Measurements from ENCODE around the gene STRADB.
"Not testable (repeated sequence)": the region's sequence is repeated elsewhere in the genome, so short reads cannot be mapped to it uniquely, and the experiment has no call there.

STRADB gene

GRCh38 chr2:201433394-201433995 lies 18.0 kb upstream of the STRADB start:
- no peaks in the 10 kb centered on the region for H3K27me3 Mint-ChIP-seq
- H3K36me3 Mint-ChIP-seq (ENCODE audit: insufficient read depth), result no peaks in the 10 kb centered on the region
- H3K27ac Mint-ChIP-seq, result peak overlapping the region; percentile 70 to 83
- ATAC-seq (replicated peaks), result no peak
- H3K9me3 Mint-ChIP-seq, result peaks cover 0 to 2% of the 10 kb centered on the region in 2 donors
- H3K4me3 Mint-ChIP-seq, result peak overlapping the region; percentile 29 to 54
- peaks cover 26 to 43% of the 10 kb centered on the region in 2 donors for H3K4me1 Mint-ChIP-seq (ENCODE audit: low read depth in 2 of 2)
- no peak for DNase-seq

GRCh38 chr2:201436141-201436540 lies 15.4 kb upstream of the STRADB start:
- no peaks in the 10 kb centered on the region for H3K9me3 Mint-ChIP-seq
- peaks cover 28 to 51% of the 10 kb centered on the region in 2 donors for H3K4me1 Mint-ChIP-seq (ENCODE audit: low read depth in 2 of 2)
- no peak overlapping the region for H3K4me3 Mint-ChIP-seq
- H3K27ac Mint-ChIP-seq, result no peak overlapping the region
- no peaks in the 10 kb centered on the region for H3K27me3 Mint-ChIP-seq
- ATAC-seq (replicated peaks) (no peak), DNase-seq (no peak)
- H3K36me3 Mint-ChIP-seq (ENCODE audit: insufficient read depth), result no peaks in the 10 kb centered on the region

- H3K27ac Mint-ChIP-seq; H3K9me3 Mint-ChIP-seq; DNase-seq; H3K4me3 Mint-ChIP-seq; H3K36me3 Mint-ChIP-seq (ENCODE audit: insufficient read depth); ATAC-seq (replicated peaks); H3K27me3 Mint-ChIP-seq: not testable (repeated sequence)
- H3K4me1 Mint-ChIP-seq (ENCODE audit: low read depth in 2 of 2), result peaks cover 10 to 33% of the 10 kb centered on the region in 2 donors
Observed at GRCh38 chr2:201439336-201439922, 12.1 kb upstream of the STRADB start.

- H3K36me3 Mint-ChIP-seq (ENCODE audit: insufficient read depth), result no peaks in the 10 kb centered on the region
- H3K27me3 Mint-ChIP-seq, result no peaks in the 10 kb centered on the region
- no peak for ATAC-seq (replicated peaks)
- no peak for DNase-seq
- no peaks in the 10 kb centered on the region for H3K9me3 Mint-ChIP-seq
- H3K4me1 Mint-ChIP-seq (ENCODE audit: low read depth in 2 of 2), result peaks cover 9 to 33% of the 10 kb centered on the region in 2 donors
- H3K27ac Mint-ChIP-seq, result peak overlapping the region in 1 of 2 donors; percentile 68
- no peak overlapping the region for H3K4me3 Mint-ChIP-seq
Observed at GRCh38 chr2:201440182-201440581, 11.4 kb upstream of the STRADB start.

GRCh38 chr2:201441409-201441808 lies 10.1 kb upstream of the STRADB start:
- Mint-ChIP-seq H3K4me3 (no peak overlapping the region), H3K9me3 (no peaks in the 10 kb centered on the region), H3K27me3 (no peaks in the 10 kb centered on the region), H3K27ac (no peak overlapping the region), H3K36me3 (ENCODE audit: insufficient read depth) (no peaks in the 10 kb centered on the region), H3K4me1 (ENCODE audit: low read depth in 2 of 2) (peaks cover 12 to 43% of the 10 kb centered on the region in 2 donors)
- DNase-seq (no peak), ATAC-seq (replicated peaks) (no peak)

- no peak for DNase-seq
Observed at GRCh38 chr2:201444746-201445465, 6.6 kb upstream of the STRADB start.

GRCh38 chr2:201447086-201447485 lies 4.5 kb upstream of the STRADB start:
- DNase-seq, result no peak
- peaks cover 28 to 41% of the 10 kb centered on the region in 2 donors for H3K4me1 Mint-ChIP-seq (ENCODE audit: low read depth in 2 of 2)
- no peak for ATAC-seq (replicated peaks)
- H3K36me3 Mint-ChIP-seq (ENCODE audit: insufficient read depth), result peaks cover 8% of the 10 kb centered on the region
- H3K27me3 Mint-ChIP-seq, result no peaks in the 10 kb centered on the region
- H3K4me3 Mint-ChIP-seq, result peak overlapping the region; percentile 11 to 40
- peak overlapping the region in 1 of 2 donors; percentile 77 for H3K27ac Mint-ChIP-seq
- no peaks in the 10 kb centered on the region for H3K9me3 Mint-ChIP-seq

More at GRCh38 chr2:201444746-201445465, 6.6 kb upstream of the STRADB start:
- Mint-ChIP-seq H3K4me1 (ENCODE audit: low read depth in 2 of 2) (peaks cover 24 to 40% of the 10 kb centered on the region in 2 donors), H3K27ac (no peak overlapping the region), H3K36me3 (ENCODE audit: insufficient read depth) (peaks cover 3% of the 10 kb centered on the region), H3K27me3 (no peaks in the 10 kb centered on the region), H3K9me3 (no peaks in the 10 kb centered on the region), H3K4me3 (no peak overlapping the region)
- no peak for ATAC-seq (replicated peaks)

- Mint-ChIP-seq H3K36me3 (ENCODE audit: insufficient read depth) (peaks cover 8% of the 10 kb centered on the region), H3K9me3 (no peaks in the 10 kb centered on the region)
Observed at GRCh38 chr2:201448061-201448460, 3.5 kb upstream of the STRADB start.

GRCh38 chr2:201448701-201449100 lies 2.8 kb upstream of the STRADB start:
- peak overlapping the region; percentile 5 to 11 for H3K4me3 Mint-ChIP-seq
- H3K4me1 Mint-ChIP-seq (ENCODE audit: low read depth in 2 of 2), result peaks cover 31 to 48% of the 10 kb centered on the region in 2 donors
- H3K36me3 Mint-ChIP-seq (ENCODE audit: insufficient read depth), result peaks cover 8% of the 10 kb centered on the region
- DNase-seq (no peak), ATAC-seq (replicated peaks) (no peak)
- H3K9me3 Mint-ChIP-seq, result no peaks in the 10 kb centered on the region
- no peaks in the 10 kb centered on the region for H3K27me3 Mint-ChIP-seq
- H3K27ac Mint-ChIP-seq, result peak overlapping the region in 1 of 2 donors; percentile 77

More at GRCh38 chr2:201448061-201448460, 3.5 kb upstream of the STRADB start:
- Mint-ChIP-seq H3K27ac (peak overlapping the region; percentile 49 to 77), H3K4me1 (ENCODE audit: low read depth in 2 of 2) (peaks cover 31 to 48% of the 10 kb centered on the region in 2 donors), H3K27me3 (no peaks in the 10 kb centered on the region), H3K4me3 (no peak overlapping the region)
- no peak for DNase-seq
- no peak for ATAC-seq (replicated peaks)

GRCh38 chr2:201450954-201451291 lies 617 bp upstream of the STRADB start:
- peak overlapping the region; percentile 97 to 99 for H3K4me3 Mint-ChIP-seq
- peak overlapping the region; percentile 95 to 96 for H3K27ac Mint-ChIP-seq
- no peaks in the 10 kb centered on the region for H3K9me3 Mint-ChIP-seq
- DNase-seq, result no peak
- peaks cover 31 to 46% of the 10 kb centered on the region in 2 donors for H3K4me1 Mint-ChIP-seq (ENCODE audit: low read depth in 2 of 2)
- ATAC-seq (replicated peaks), result peak; percentile 20
- peaks cover 8% of the 10 kb centered on the region for H3K36me3 Mint-ChIP-seq (ENCODE audit: insufficient read depth)
- H3K27me3 Mint-ChIP-seq, result no peaks in the 10 kb centered on the region

GRCh38 chr2:201452058-201452921 lies 750 bp downstream of the STRADB start:
- peak overlapping the region; percentile 97 to 99 for H3K4me3 Mint-ChIP-seq
- H3K4me1 Mint-ChIP-seq (ENCODE audit: low read depth in 2 of 2), result peaks cover 21 to 33% of the 10 kb centered on the region in 2 donors
- no peaks in the 10 kb centered on the region for H3K9me3 Mint-ChIP-seq
- ATAC-seq (replicated peaks) (peak; percentile 13), DNase-seq (no peak)
- H3K27me3 Mint-ChIP-seq, result no peaks in the 10 kb centered on the region
- peaks cover 8% of the 10 kb centered on the region for H3K36me3 Mint-ChIP-seq (ENCODE audit: insufficient read depth)
- peak overlapping the region in 1 of 2 donors; percentile 68 for H3K27ac Mint-ChIP-seq

- peaks cover 13 to 25% of the 10 kb centered on the region in 2 donors for H3K4me1 Mint-ChIP-seq (ENCODE audit: low read depth in 2 of 2)
- ATAC-seq (replicated peaks) (no peak), DNase-seq (no peak)
- H3K27ac Mint-ChIP-seq, result no peak overlapping the region
- H3K4me3 Mint-ChIP-seq, result peak overlapping the region; percentile 97 to 99
- H3K9me3 Mint-ChIP-seq, result no peaks in the 10 kb centered on the region
- H3K27me3 Mint-ChIP-seq, result no peaks in the 10 kb centered on the region
- peaks cover 8% of the 10 kb centered on the region for H3K36me3 Mint-ChIP-seq (ENCODE audit: insufficient read depth)
Observed at GRCh38 chr2:201452922-201453643, 1.5 kb downstream of the STRADB start.

Data from effector memory CD8-positive, alpha-beta T cell (primary cell).